ENCODE results near the gene PTPRK. TPM values are rescaled to one million over a fixed set of nuclear protein-coding genes. Genes with fewer than 3 reads are reported as not detected.

The PTPRK gene
- total and polyA plus RNA-seq, 2 experiments from 2014 or later = 26.9 to 56.4 TPM

- DNase-seq (ENCODE audit: low spot score) = no peak
- no peak for TF ChIP-seq STAT1 (IDR thresholded peaks at IDR 0.05; ENCODE audit: unreplicated experiment)
- TF ChIP-seq CREB1 (CRISPR knock-in tag; IDR thresholded peaks at IDR 0.05; ENCODE audit: low read depth) = no peak
- TF ChIP-seq ZNF331 (CRISPR knock-in tag; IDR thresholded peaks at IDR 0.05; ENCODE audit: low read depth) = no peak
- no peak for TF ChIP-seq EZH2phosphoT487 (IDR thresholded peaks at IDR 0.05; ENCODE audit: unreplicated experiment)
- no peak for TF ChIP-seq REST (IDR thresholded peaks at IDR 0.05; ENCODE audit: unreplicated experiment)
- no peak for TF ChIP-seq EZH2 (IDR thresholded peaks at IDR 0.05; ENCODE audit: low read depth, unreplicated experiment)
- TF ChIP-seq NANOG (IDR thresholded peaks at IDR 0.05; ENCODE audit: borderline replicate concordance) = no peak
- no peak for TF ChIP-seq POLR2AphosphoS5 (IDR thresholded peaks at IDR 0.05; ENCODE audit: low read depth)
- TF ChIP-seq ZNF114 (CRISPR knock-in tag; IDR thresholded peaks at IDR 0.05) = no peak
- no peak for TF ChIP-seq ETS1 (IDR thresholded peaks at IDR 0.05)
- TF ChIP-seq CTCF (conservative IDR thresholded peaks at IDR 0.05; ENCODE audit: low read depth in 2 of 2) = no peak
- no peaks in the 10 kb centered on the region for H3K9me3 Mint-ChIP-seq
- no peak for ATAC-seq
- Histone ChIP-seq H3K79me2 (replicated peaks; ENCODE audit: insufficient read depth) (no peaks in the 10 kb centered on the region), H3K4me1 (ENCODE audit: insufficient read depth) (no peaks in the 10 kb centered on the region), H2AFZ (no peak overlapping the region), H4K20me1 (replicated peaks; ENCODE audit: insufficient read depth) (no peaks in the 10 kb centered on the region), H3K36me3 (ENCODE audit: insufficient read depth) (no peaks in the 10 kb centered on the region), H3K27me3 (ENCODE audit: insufficient read depth) (no peaks in the 10 kb centered on the region), H3K4me2 (no peak overlapping the region), H3F3A (replicated peaks; ENCODE audit: low read depth) (no peaks in the 10 kb centered on the region), H3K27ac (ENCODE audit: low read depth) (no peak overlapping the region), H3K4me3 (no peak overlapping the region), H3K9me2 (ENCODE audit: insufficient read depth) (no peaks in the 10 kb centered on the region)
- H3K27me3 Mint-ChIP-seq (ENCODE audit: insufficient read depth, low read depth, poor library complexity) = no peaks in the 10 kb centered on the region
- no peak overlapping the region for H3K4me3 Mint-ChIP-seq
- no peaks in the 10 kb centered on the region for H3K4me1 Mint-ChIP-seq
- peaks cover 4% of the 10 kb centered on the region; the same call in 1 of the 3 replicates for H3K36me3 Mint-ChIP-seq (ENCODE audit: low read depth)
- no peak overlapping the region for H3K27ac Mint-ChIP-seq
These were observed 556.9 kb downstream of the PTPRK start for GRCh38 chr6:127963495-127963894.
